Activated CD4-positive, CD25-positive, alpha-beta regulatory T cell treated with anti-CD3 and anti-CD28 coated beads, Interleukin-2, amount 50 U/mL, for 24 hours (primary cell): Measurements from ENCODE around the gene TSKS.

Source experiments
- ATAC-seq, 2 donors: fragments of 150-1000 bp; cut with Tn5 transposase; one replicate each; pipeline ENCODE4 v1.10.0; 2021; ENCODE audit warnings: mild to moderate bottlenecking in 1 of 2, moderate library complexity in 1 of 2

TSKS gene

GRCh38 chr19:49713236-49713845, 49.8 kb downstream of the TSKS start:
- ATAC-seq: no peak

GRCh38 chr19:49712397-49712859, 50.7 kb downstream of the TSKS start:
- no peak for ATAC-seq

GRCh38 chr19:49710372-49710951, 52.6 kb downstream of the TSKS start:
- ATAC-seq: no peak

- ATAC-seq: no peak
Observed at GRCh38 chr19:49705919-49706318, 57.2 kb downstream of the TSKS start.

GRCh38 chr19:49704888-49705642, 58.0 kb downstream of the TSKS start:
- ATAC-seq: no peak

- no peak for ATAC-seq
Observed at GRCh38 chr19:49701271-49701786, 61.8 kb downstream of the TSKS start.

GRCh38 chr19:49700563-49700962, 62.5 kb downstream of the TSKS start:
- no peak for ATAC-seq

GRCh38 chr19:49699364-49699763, 63.7 kb downstream of the TSKS start:
- ATAC-seq: no peak

- no peak for ATAC-seq
Observed at GRCh38 chr19:49696865-49697264, 66.2 kb downstream of the TSKS start.

- no peak for ATAC-seq
Observed at GRCh38 chr19:49696115-49696514, 67.0 kb downstream of the TSKS start.

- ATAC-seq: no peak
Observed at GRCh38 chr19:49692147-49692506, 71.0 kb downstream of the TSKS start.

GRCh38 chr19:49691243-49692146, 71.6 kb downstream of the TSKS start:
- ATAC-seq: peak; percentile 14 to 31

GRCh38 chr19:49690656-49691242, 72.4 kb downstream of the TSKS start, which contains the start of gene CPT1C:
Gene CPT1C, plus strand, starts transcription at chr19:49691116. Its CDS starts 1,137 bp downstream, at chr19:49692253.
- ATAC-seq: peak; percentile 63 to 65

- peak; percentile 4 to 7 for ATAC-seq
Observed at GRCh38 chr19:49690079-49690655, 72.9 kb downstream of the TSKS start.
